Left ventricle myocardium superior (tissue), 1 donor: ENCODE measurements around the gene FRS3. TPM values are rescaled to one million over a fixed set of nuclear protein-coding genes. Genes with fewer than 3 reads are reported as not detected.

Experiments
- ATAC-seq: fragments of 200-7000 bp; cut with Tn5 transposase; one replicate; pipeline ENCODE4 v1.9.1; 2020; ENCODE audit warnings: mild to moderate bottlenecking, moderate library complexity
- DNase-seq: peaks from one replicate; pipeline ENCODE4 v3.0.0-alpha.2; 2020
- intact Hi-C: fragments of 100-400 bp; cut with micrococcal nuclease; formaldehyde crosslinking; loops from one replicate; pipeline ENCODE4 v1.11.0; 2022
- total RNA-seq: library from RNA; stranded (reverse); fragmentation: NEBNext Ultra II Directional; extraction: Animal tissue kit (Norgen Biotek cat#: 25700); gene quantifications from one replicate; pipeline ENCODE4 v1.2.1, GENCODE V29; 2021
- donor health status: DM: no; HTN: yes; CAD: no; lungs with severe emphysema.

Gene FRS3
- total RNA-seq, 1 donor from 2014 or later: 5.2 TPM

DNA sequence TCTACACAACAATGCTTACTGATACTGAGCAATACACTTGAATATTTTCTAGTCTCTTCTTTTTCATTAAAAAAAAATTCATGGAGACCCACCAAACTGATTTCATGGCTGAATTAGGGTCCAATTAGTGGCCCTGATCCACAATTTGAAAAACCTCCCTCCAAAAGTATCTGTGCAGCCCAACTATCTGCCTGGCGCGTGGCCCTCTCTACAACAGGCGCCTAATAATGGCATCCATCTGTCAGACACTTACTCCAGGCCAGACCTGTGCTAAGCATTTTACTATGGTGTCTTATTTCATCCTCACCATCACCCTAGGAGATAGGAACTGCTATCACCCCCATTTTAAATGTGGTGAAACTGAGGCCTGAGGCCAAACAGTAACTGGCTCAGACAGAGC, 58.3 kb downstream of the FRS3 start:
- ATAC-seq (no peak), DNase-seq (no peak)
- intact Hi-C loops: no loop called here

DNA sequence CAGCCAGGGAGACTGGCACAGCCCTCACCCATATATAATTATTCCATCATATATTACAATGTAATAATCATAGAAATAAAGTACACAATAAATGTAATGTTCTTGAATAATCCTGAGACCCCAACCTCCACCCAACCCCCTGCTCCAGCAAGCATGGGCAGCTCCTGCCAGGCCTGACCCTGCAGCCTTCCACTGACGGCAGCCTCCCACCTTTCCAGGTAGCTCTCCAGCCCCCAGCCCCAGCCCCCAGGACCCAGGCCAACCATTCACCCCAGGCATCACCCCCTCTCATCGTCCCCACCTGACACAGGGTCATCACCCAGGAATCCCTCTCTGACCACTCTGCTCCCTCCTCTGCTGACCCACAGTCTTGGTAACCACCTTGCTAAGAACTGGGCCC, 58.9 kb downstream of the FRS3 start:
- DNase-seq: no peak
- intact Hi-C loops: no loop called here
- ATAC-seq: no peak

DNA sequence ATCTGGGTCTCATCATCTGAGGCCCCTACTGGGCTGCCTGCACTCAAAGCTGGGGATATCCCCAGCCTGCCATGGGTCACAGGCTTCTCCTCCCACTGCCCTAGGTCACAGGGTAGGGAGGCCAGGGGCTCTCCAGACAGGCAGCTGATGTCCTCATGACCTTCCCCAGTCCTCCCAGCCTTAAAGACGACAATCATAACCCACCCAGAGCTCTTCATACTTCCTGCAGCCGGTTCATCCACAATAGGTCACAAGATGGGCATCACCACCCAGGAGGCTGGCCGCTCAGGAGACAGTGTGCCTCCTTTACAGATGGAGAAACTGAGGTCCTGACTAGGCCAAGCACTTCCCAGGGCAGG, 59.5 kb downstream of the FRS3 start:
- ATAC-seq (no peak), DNase-seq (no peak)
- intact Hi-C loops: no loop called here

Other genes starting within 250 kb of the FRS3 start
- gene FOXP4, start 233.5 kb downstream of the FRS3 start, total RNA-seq: 16.8 TPM
- gene MDFI, start 141.4 kb downstream of the FRS3 start, total RNA-seq: 1.3 TPM
- gene TFEB, start 44.3 kb downstream of the FRS3 start, total RNA-seq: 50.9 TPM
- gene PGC, start 32.5 kb downstream of the FRS3 start, total RNA-seq: not detected
- 3.8 TPM for gene PRICKLE4, start 882 bp upstream of the FRS3 start, total RNA-seq
- gene TOMM6, start 7.8 kb upstream of the FRS3 start, total RNA-seq: 216 TPM
- gene USP49, start 115.5 kb upstream of the FRS3 start, total RNA-seq: 1.3 TPM
- 18.7 TPM for gene MED20, start 141.2 kb upstream of the FRS3 start, total RNA-seq
- 8.4 TPM for gene BYSL, start 141.6 kb upstream of the FRS3 start, total RNA-seq
- gene CCND3, start 161.9 kb upstream of the FRS3 start, total RNA-seq: 52.7 TPM